Breast epithelium (tissue), 4 donors: Measurements from ENCODE around the gene CD8A. TPM values are rescaled to one million over a fixed set of nuclear protein-coding genes. Genes with fewer than 3 reads are reported as not detected.

Experiments used
- DNase-seq, 2 donors: peaks; one replicate each; pipeline ENCODE4 v3.0.0-alpha.2; 2019; ENCODE audit warnings: low spot score in 2 of 2
- H3K27ac ChIP-seq, 2 donors: fragments of 200-600 bp; sonication (generic) in 1 of 2; one replicate each; pipeline ENCODE4 v1.5.1; 2016 to 2019; ENCODE audit warnings: mild to moderate bottlenecking in 1 of 2
- H3K27me3 ChIP-seq, 2 donors: fragments of 200-600 bp; sonication (generic) in 1 of 2; one replicate each; pipeline versions ENCODE4 v1.5.1 to v1.6.0; 2017 to 2019; ENCODE audit warnings: control low read depth in 1 of 2, mild to moderate bottlenecking in 1 of 2
- H3K36me3 ChIP-seq: fragments of 200-600 bp; one replicate; pipeline ENCODE4 v1.5.1; 2019
- H3K4me1 ChIP-seq, 2 donors: fragments of 200-600 bp; sonication (generic); one replicate each; pipeline ENCODE4 v1.5.1; 2016 to 2019; ENCODE audit warnings: control low read depth in 1 of 2
- H3K4me3 ChIP-seq, 3 donors: fragments of 200-600 bp; sonication (generic); 1 replicate in 2 of 3; 2 replicates in 1 of 3; pipeline ENCODE4 v1.5.1; 2016 to 2019; ENCODE audit warnings: mild to moderate bottlenecking in 3 of 3, moderate library complexity in 2 of 3
- H3K9me3 ChIP-seq, 2 donors: fragments of 200-600 bp; sonication (generic) in 1 of 2; one replicate each; pipeline ENCODE4 v1.5.1; 2016 to 2019; ENCODE audit warnings: control low read depth in 1 of 2
- CTCF ChIP-seq, 3 donors: fragments of 450-650 bp; IDR thresholded peaks; one replicate each; pipeline ENCODE4 v1.5.1; 2016 to 2017; ENCODE audit warnings: antibody characterized with exemption in 3 of 3, mild to moderate bottlenecking in 3 of 3, moderate library complexity in 3 of 3
- POLR2A ChIP-seq: fragments of 450-650 bp; IDR thresholded peaks from one replicate; pipeline ENCODE4 v1.6.1; 2016; ENCODE audit warnings: antibody characterized with exemption, mild to moderate bottlenecking, moderate library complexity
- POLR2AphosphoS5 ChIP-seq, 3 donors: sonication (generic); formaldehyde crosslinking; IDR thresholded peaks; one replicate each; pipeline ENCODE4 v1.6.1; 2017; ENCODE audit warnings: antibody characterized with exemption in 3 of 3
- intact Hi-C: fragments of 100-400 bp; cut with DNase I; formaldehyde crosslinking; loops from one replicate; pipeline ENCODE4 v1.15.1; 2023; ENCODE audit warnings: low total_unique reads
- total RNA-seq, 3 donors: library from RNA; depleted of rRNA; stranded (reverse); fragments of >200 nt; gene quantifications; one replicate each; pipeline ENCODE4 v1.1.0, GENCODE V29; 2016

The CD8A gene
- total RNA-seq, 3 donors from 2014 or later: 0.96 to 3.2 (median 2.0) TPM

DNA sequence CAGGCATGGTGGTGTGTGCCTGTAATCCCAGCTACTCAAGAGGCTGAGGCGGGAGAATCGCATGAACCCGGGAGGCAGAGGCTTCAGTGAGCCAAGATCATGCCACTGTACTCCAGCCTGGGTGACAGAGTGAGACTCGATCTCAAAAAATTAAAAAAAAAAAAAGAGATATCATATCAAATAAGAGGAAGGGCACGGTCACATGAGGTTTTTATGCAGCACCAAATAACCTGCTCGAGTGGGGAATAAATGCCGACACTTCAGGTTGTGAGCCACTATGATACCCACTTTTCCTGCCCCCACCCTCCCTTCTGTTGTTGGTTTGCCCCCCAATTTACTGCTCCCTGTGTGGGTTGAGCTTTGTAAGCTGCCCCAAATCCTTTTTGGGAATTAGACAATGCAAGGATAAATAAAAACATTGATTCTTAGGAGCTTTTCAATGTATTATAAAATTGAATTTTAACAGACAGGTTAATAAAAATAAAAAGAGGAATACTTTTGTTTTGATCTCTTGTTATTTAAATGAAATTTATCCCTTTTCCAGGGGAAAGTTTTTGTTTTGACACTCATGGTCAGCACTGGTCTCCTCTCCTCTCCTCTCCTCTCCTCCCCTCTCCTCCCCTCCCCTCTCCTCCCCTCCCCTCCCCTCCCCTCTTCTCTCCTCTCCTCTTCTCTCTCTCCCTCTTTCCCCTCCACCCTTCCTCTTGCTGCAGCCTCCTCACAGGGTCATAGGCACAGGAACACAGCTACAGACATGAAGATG lies 41.8 kb upstream of the CD8A start:
- intact Hi-C loops: no loop called here
- H3K4me3 ChIP-seq: no peak overlapping the region
- no peaks in the 10 kb centered on the region for H3K36me3 ChIP-seq
- no peak overlapping the region for H3K27ac ChIP-seq
- DNase-seq: no peak
- no peaks in the 10 kb centered on the region for H3K9me3 ChIP-seq
- no peaks in the 10 kb centered on the region for H3K4me1 ChIP-seq
- TF ChIP-seq CTCF (IDR thresholded peaks at IDR 0.05) (no peak), POLR2AphosphoS5 (IDR thresholded peaks at IDR 0.05) (no peak), POLR2A (no peak)
- no peaks in the 10 kb centered on the region for H3K27me3 ChIP-seq

DNA sequence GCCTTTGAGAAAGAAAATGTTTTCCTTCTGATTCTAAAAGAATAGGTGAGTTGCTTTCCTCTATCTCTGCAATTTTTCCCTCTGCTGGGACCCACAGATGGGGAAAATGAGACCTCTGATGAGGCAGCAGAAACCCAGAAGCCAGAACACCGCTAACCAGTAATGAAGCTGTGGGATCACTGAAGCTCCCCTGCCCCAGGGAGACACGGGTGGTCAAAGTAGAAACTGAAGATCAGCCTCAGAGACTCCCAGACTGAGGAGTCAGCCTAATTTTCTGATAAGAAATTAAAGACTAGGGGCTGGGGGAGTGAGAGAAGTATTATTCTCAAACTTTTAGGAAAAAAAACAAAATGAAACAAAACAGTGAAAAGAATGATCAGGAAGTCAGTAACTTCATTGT lies 40.8 kb upstream of the CD8A start:
- H3K27me3 ChIP-seq: no peaks in the 10 kb centered on the region
- no peak overlapping the region for H3K27ac ChIP-seq
- no peaks in the 10 kb centered on the region for H3K36me3 ChIP-seq
- intact Hi-C loops: no loop called here
- H3K4me1 ChIP-seq: no peaks in the 10 kb centered on the region
- TF ChIP-seq POLR2A: no peak
- no peak for TF ChIP-seq POLR2AphosphoS5 (IDR thresholded peaks at IDR 0.05)
- no peak for TF ChIP-seq CTCF (IDR thresholded peaks at IDR 0.05)
- H3K4me3 ChIP-seq: no peak overlapping the region
- DNase-seq: no peak
- no peaks in the 10 kb centered on the region for H3K9me3 ChIP-seq

DNA sequence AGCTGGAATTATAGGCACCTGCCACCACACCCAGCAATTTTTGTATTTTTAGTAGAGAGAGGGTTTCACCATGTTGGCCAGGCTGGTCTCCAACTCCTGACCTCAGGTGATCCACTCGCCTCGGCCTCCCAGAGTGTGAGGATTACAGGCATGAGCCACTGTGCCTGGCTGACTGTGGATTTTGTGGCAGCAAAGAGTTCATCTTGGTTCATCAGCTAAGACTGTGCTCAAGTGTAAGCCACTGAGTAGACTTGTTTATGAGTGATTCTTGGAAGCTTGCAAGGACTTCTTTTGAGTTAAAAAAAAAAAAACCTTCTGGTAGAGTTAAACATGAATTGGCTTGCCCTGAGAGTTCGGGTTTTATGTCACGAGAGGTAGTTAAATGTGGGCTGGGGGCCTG lies 36.2 kb upstream of the CD8A start:
- peaks cover 0 to 5% of the 10 kb centered on the region in 2 donors for H3K9me3 ChIP-seq
- H3K27me3 ChIP-seq: no peaks in the 10 kb centered on the region
- TF ChIP-seq POLR2A (no peak), POLR2AphosphoS5 (IDR thresholded peaks at IDR 0.05) (no peak), CTCF (IDR thresholded peaks at IDR 0.05) (no peak)
- DNase-seq: no peak
- no peaks in the 10 kb centered on the region for H3K4me1 ChIP-seq
- no peak overlapping the region for H3K27ac ChIP-seq
- intact Hi-C loops: no loop called here
- no peak overlapping the region for H3K4me3 ChIP-seq
- no peaks in the 10 kb centered on the region for H3K36me3 ChIP-seq

- Histone ChIP-seq H3K27me3 (no peaks in the 10 kb centered on the region), H3K27ac (no peak overlapping the region), H3K4me3 (peak overlapping the region in 1 of 3 donors; percentile 21), H3K9me3 (peaks cover 0 to 5% of the 10 kb centered on the region in 2 donors), H3K4me1 (no peaks in the 10 kb centered on the region), H3K36me3 (no peaks in the 10 kb centered on the region)
- TF ChIP-seq POLR2AphosphoS5 (IDR thresholded peaks at IDR 0.05): no peak
- no peak for TF ChIP-seq CTCF (IDR thresholded peaks at IDR 0.05)
- TF ChIP-seq POLR2A: no peak
- DNase-seq: no peak
- intact Hi-C loops: no loop called here
Observed at GRCh38 chr2:86825693-86826381, 35.1 kb upstream of the CD8A start.

DNA sequence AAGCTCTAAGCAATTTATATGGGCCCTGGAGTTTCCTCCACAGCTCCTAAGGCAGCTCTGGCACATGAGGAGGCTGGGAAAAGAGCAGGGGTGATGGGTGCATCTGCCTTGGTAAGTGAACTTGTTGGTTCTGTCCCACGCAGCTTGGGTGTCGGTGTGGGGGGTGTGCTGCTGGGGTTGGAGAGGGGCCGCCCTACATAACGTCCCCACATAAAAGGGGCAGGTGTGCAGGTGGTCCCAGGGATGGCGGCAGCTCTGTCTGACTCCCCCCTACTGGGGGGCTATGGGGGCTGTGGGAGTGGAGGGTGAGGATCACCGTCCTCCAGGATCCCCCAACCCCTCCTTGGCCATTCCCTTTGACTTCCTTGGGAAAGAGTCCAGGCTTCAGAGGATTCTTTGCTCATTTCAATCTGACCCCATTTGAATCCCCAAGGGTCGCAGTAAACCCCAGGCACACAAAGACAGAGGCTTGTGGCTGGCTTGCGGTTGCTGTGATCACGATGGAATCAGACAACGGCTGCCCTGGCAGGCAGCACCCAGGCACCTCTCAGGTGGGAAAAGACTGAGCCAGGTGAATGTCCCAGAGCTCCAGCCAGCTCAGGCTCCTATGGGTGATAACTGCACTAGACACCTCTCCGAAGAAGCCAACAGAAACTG lies 34.5 kb upstream of the CD8A start:
- H3K4me1 ChIP-seq: no peaks in the 10 kb centered on the region
- no peaks in the 10 kb centered on the region for H3K36me3 ChIP-seq
- H3K27me3 ChIP-seq: no peaks in the 10 kb centered on the region
- TF ChIP-seq POLR2AphosphoS5 (IDR thresholded peaks at IDR 0.05): no peak
- TF ChIP-seq CTCF (IDR thresholded peaks at IDR 0.05): no peak
- no peak for TF ChIP-seq POLR2A
- intact Hi-C loops: no loop called here
- H3K4me3 ChIP-seq: peak overlapping the region in 1 of 3 donors; percentile 21
- peaks cover 0 to 5% of the 10 kb centered on the region in 2 donors for H3K9me3 ChIP-seq
- DNase-seq: no peak
- no peak overlapping the region for H3K27ac ChIP-seq
